GM12801 (cell line): ENCODE measurements around the gene FLT1.

ENCODE experiments used
- CTCF ChIP-seq: IDR thresholded peaks from one replicate; pipeline ENCODE4 v1.5.1; 2011; ENCODE audit warnings: control low read depth; ENCODE audit not compliant: insufficient read length; ENCODE audit errors: extremely low read depth

FLT1 gene

GRCh38 chr13:28380319-28380718 is 114.6 kb downstream of the FLT1 start:
- TF ChIP-seq CTCF = no peak

DNA sequence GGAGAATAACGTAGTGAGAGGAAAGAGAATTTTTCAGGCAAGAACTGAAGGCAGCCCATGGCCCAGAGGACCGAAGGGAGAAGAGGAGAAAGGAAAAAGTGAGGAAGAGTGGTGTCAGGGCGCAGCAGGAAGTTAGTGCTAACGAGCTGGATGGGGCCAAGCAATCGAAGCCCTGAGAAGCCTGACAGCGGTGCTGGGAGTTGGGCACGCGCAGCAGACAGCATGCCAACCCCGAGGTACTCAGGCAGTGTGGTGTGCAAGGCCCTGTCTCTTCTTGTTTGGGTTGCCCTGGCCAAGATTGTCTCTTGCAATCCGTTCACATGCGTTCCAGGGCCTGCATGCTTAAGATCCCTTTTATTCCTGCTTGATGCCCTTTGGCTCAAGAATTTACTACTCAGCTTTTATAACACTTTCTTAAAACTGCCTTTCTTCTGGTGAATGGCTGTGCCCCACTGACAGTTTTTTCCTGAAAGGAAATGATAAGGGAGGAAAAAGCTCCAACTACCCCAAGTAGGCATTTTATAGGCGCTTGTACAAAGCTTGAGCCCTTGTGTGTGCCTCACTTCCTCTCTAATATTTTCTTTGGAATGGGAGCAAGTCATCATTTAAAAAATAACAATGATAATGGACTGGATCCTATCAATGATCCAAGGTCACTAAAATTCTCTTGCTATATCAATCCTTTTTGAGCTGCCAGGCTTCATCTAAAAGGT is 115.4 kb downstream of the FLT1 start:
- TF ChIP-seq CTCF = no peak

- no peak for TF ChIP-seq CTCF
These were observed 118.3 kb downstream of the FLT1 start for GRCh38 chr13:28376604-28377003.

- TF ChIP-seq CTCF = no peak
These were observed 119.5 kb downstream of the FLT1 start for GRCh38 chr13:28375250-28375930.

DNA sequence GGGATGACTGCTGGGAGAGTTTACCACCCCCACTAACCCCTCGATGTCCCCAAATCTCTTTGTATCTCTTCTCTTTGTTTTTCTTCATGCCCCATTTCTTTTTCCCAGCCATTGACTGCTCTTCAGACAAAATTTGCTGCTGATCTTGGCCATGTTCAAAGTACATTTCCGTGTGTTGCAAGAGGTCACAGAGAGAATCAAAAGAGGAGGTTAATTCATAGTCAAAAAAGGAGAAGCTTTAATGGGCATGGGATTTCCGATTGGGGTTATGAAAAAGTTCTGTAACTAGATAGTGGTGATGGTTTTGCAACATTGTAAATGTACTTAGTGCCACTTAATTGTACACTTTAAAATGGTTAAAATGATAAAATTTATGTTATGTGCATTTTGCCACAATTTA is 121.1 kb downstream of the FLT1 start:
- no peak for TF ChIP-seq CTCF

- TF ChIP-seq CTCF = no peak
These were observed 124.5 kb downstream of the FLT1 start for GRCh38 chr13:28370448-28370847.

- no peak for TF ChIP-seq CTCF
These were observed 136.2 kb downstream of the FLT1 start for GRCh38 chr13:28358708-28359107.
